Progenitor cell of endocrine pancreas (in vitro differentiated cells): ENCODE results near the gene CHN2. TPM values are rescaled to one million over a fixed set of nuclear protein-coding genes. Genes with fewer than 3 reads are reported as not detected.

Source experiments
- DNase-seq: peaks from one replicate; pipeline ENCODE4 v3.0.0; 2021; ENCODE audit warnings: low spot score; ENCODE audit not compliant: unreplicated experiment
- H3K27ac Mint-ChIP-seq: 2 replicates; pipeline ENCODE4 v1.8.0; 2021; ENCODE audit warnings: mild to moderate bottlenecking, moderate library complexity, mixed read lengths
- H3K27me3 Mint-ChIP-seq: 2 replicates; pipeline ENCODE4 v1.8.0; 2021; ENCODE audit warnings: mixed read lengths
- H3K36me3 Mint-ChIP-seq: 2 replicates; pipeline ENCODE4 v1.8.0; 2022; ENCODE audit warnings: mixed read lengths; ENCODE audit not compliant: insufficient read depth
- H3K4me1 Mint-ChIP-seq: 2 replicates; pipeline ENCODE4 v1.8.0; 2021; ENCODE audit warnings: low read depth, mixed read lengths
- H3K4me3 Mint-ChIP-seq: 2 replicates; pipeline ENCODE4 v1.8.0; 2021; ENCODE audit warnings: low read depth, mild to moderate bottlenecking, moderate library complexity, mixed read lengths
- H3K9me3 Mint-ChIP-seq: 2 replicates; pipeline ENCODE4 v1.8.0; 2021; ENCODE audit warnings: low read depth, mixed read lengths
- CTCF ChIP-seq: fragments of 200-600 bp; sonication (generic); IDR thresholded peaks from one replicate; pipeline ENCODE4 v1.5.0; 2021; ENCODE audit warnings: antibody characterized with exemption, mild to moderate bottlenecking; ENCODE audit not compliant: unreplicated experiment
- total RNA-seq: library from RNA; stranded (reverse); gene quantifications from 2 replicates; pipeline ENCODE4 v1.2.1, GENCODE V29; 2021

The CHN2 gene
- total RNA-seq, 1 donor from 2014 or later = 22.0 TPM

- peaks cover 3% of the 10 kb centered on the region for H3K4me1 Mint-ChIP-seq
- H3K4me3 Mint-ChIP-seq = no peak overlapping the region
- no peaks in the 10 kb centered on the region for H3K9me3 Mint-ChIP-seq
- TF ChIP-seq CTCF = no peak
- H3K27ac Mint-ChIP-seq = no peak overlapping the region
- DNase-seq = no peak
- H3K36me3 Mint-ChIP-seq = no peaks in the 10 kb centered on the region
- no peaks in the 10 kb centered on the region for H3K27me3 Mint-ChIP-seq
Measured at GRCh38 chr7:29424295-29424983, 229.9 kb downstream of the CHN2 start.

GRCh38 chr7:29424984-29425309, 230.4 kb downstream of the CHN2 start:
- DNase-seq = no peak
- Mint-ChIP-seq H3K4me3 (no peak overlapping the region), H3K4me1 (peaks cover 3% of the 10 kb centered on the region), H3K27me3 (no peaks in the 10 kb centered on the region), H3K27ac (no peak overlapping the region), H3K36me3 (no peaks in the 10 kb centered on the region), H3K9me3 (no peaks in the 10 kb centered on the region)
- no peak for TF ChIP-seq CTCF

DNA sequence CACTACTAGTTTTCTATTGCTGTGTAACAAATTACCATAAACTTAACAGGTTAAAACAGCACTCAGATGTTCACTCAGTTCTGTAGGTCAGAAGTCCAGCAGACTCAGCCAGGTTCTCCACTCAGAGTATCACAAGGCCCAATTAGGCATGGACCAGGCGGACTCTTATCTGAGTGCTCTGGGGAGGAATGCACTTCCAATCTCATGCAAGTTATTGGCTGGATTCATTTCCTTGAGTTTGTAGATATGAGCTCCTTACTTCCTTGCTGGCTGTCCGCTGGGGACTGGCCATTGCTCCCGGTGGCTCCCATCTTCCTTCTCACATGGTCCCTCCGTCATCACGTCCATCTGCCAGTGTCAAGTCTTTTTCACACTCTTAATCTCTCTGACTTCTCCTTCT, 232.0 kb downstream of the CHN2 start:
- peaks cover 3% of the 10 kb centered on the region for H3K4me1 Mint-ChIP-seq
- DNase-seq = no peak
- no peaks in the 10 kb centered on the region for H3K36me3 Mint-ChIP-seq
- H3K27ac Mint-ChIP-seq = no peak overlapping the region
- H3K27me3 Mint-ChIP-seq = no peaks in the 10 kb centered on the region
- no peaks in the 10 kb centered on the region for H3K9me3 Mint-ChIP-seq
- TF ChIP-seq CTCF = no peak
- no peak overlapping the region for H3K4me3 Mint-ChIP-seq

GRCh38 chr7:29429401-29429800, 234.8 kb downstream of the CHN2 start:
- Mint-ChIP-seq H3K27me3 (no peaks in the 10 kb centered on the region), H3K4me1 (peaks cover 2% of the 10 kb centered on the region), H3K4me3 (no peak overlapping the region), H3K36me3 (no peaks in the 10 kb centered on the region), H3K27ac (no peak overlapping the region), H3K9me3 (no peaks in the 10 kb centered on the region)
- TF ChIP-seq CTCF = no peak
- no peak for DNase-seq

DNA sequence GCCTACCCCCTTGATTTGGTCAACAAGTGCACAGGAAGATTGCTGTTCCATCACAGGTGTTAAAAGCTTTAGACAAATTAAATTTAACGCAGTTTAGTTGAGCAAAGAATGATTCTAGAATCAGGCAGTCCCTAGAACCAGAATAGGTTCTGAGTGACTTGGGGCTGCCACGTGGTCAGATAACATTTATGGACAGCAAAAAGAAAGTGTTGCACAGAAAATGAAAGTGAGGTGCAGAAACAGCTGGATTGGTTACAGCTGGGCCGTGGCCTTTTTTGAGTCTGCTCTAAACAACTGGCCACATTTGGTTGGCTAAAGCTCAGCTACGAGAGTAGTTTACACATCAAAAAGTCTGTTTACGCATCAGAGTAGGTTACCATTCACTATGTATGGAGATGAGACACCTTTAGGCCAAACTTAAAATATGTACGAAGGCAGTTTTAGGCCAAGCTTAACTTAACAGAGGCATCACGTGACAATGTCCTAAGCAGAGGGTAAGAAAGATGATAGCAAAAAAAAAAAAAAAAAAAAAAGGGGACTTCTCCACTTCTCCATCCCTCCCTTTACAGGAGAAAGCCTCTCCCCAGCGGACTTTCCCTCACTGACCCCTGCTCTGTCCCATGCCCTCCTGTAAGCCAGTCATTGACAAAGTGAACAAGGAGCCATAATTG, 235.8 kb downstream of the CHN2 start:
- H3K9me3 Mint-ChIP-seq = no peaks in the 10 kb centered on the region

More for the DNA sequence above, 235.8 kb downstream of the CHN2 start:
- TF ChIP-seq CTCF = no peak
- Mint-ChIP-seq H3K27ac (no peak overlapping the region), H3K4me3 (no peak overlapping the region), H3K27me3 (no peaks in the 10 kb centered on the region), H3K4me1 (no peaks in the 10 kb centered on the region), H3K36me3 (no peaks in the 10 kb centered on the region)
- DNase-seq = no peak
